Measurements from ENCODE around the gene JAZF1. TPM values are rescaled to one million over a fixed set of nuclear protein-coding genes. Genes with fewer than 3 reads are reported as not detected.
"Not testable (repeated sequence)": the region's sequence is repeated elsewhere in the genome, so short reads cannot be mapped to it uniquely, and the experiment has no call there.

The JAZF1 gene
- polyA plus RNA-seq, 1 experiment = 11.6 TPM

GRCh38 chr7:27895551-27895950, 285.0 kb downstream of the JAZF1 start:
- ChIA-PET CTCF (no interaction called here), POLR2A (no interaction called here)
- Histone ChIP-seq H3K27me3 (ENCODE audit: control insufficient read depth, insufficient read depth, low read length) (no peaks in the 10 kb centered on the region), H3K4me3 (ENCODE audit: low read depth, low read length) (no peak overlapping the region), H3K36me3 (ENCODE audit: control insufficient read depth, insufficient read depth, low read length) (peaks cover 3% of the 10 kb centered on the region)
- DNase-seq (ENCODE audit: low read depth) = no peak
- no peak for TF ChIP-seq CTCF (IDR thresholded peaks at IDR 0.05; ENCODE audit: insufficient read depth, low read depth, low read length)

DNA sequence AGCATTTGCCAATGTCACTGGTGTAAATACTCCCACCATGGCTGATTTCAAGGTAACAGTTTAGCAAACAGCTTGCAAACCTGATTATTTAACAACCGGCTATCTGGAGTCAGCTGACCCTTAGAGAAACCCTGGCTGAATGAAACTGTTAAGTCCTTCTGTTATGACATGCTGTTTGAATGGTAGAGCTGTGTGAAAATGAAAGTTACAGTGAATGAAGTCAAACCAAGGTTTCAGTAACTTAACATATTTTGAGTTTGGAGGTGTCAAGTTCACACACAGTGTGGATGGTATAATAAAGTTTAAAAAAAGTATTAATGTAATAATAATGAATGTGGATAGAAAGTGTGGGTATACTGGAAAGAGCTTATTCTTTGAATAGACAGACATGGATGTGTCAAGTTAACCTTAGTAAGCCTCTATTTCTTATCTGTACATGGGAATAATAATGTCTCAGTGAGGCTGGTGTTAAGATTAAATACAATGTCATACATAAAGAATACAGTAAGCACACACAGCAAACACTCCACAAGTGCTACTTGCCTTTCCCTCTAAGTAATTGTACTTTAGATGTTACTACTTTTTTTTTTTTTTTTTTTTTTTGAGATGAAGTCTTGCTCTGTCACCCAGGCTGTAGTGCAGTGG, 290.3 kb downstream of the JAZF1 start:
- H3K27me3 ChIP-seq (ENCODE audit: control insufficient read depth, insufficient read depth, low read length) = no peaks in the 10 kb centered on the region
- POLR2A ChIA-PET = no interaction called here
- no peak for TF ChIP-seq CTCF (IDR thresholded peaks at IDR 0.05; ENCODE audit: insufficient read depth, low read depth, low read length)
- peaks cover 3% of the 10 kb centered on the region for H3K36me3 ChIP-seq (ENCODE audit: control insufficient read depth, insufficient read depth, low read length)
- no peak for DNase-seq (ENCODE audit: low read depth)
- CTCF ChIA-PET = no interaction called here
- H3K4me3 ChIP-seq (ENCODE audit: low read depth, low read length) = no peak overlapping the region

GRCh38 chr7:27889800-27890199, 290.8 kb downstream of the JAZF1 start:
- Histone ChIP-seq H3K27me3 (ENCODE audit: control insufficient read depth, insufficient read depth, low read length) (no peaks in the 10 kb centered on the region), H3K36me3 (ENCODE audit: control insufficient read depth, insufficient read depth, low read length) (peaks cover 2% of the 10 kb centered on the region), H3K4me3 (ENCODE audit: low read depth, low read length) (no peak overlapping the region)
- POLR2A ChIA-PET = no interaction called here
- no peak for TF ChIP-seq CTCF (IDR thresholded peaks at IDR 0.05; ENCODE audit: insufficient read depth, low read depth, low read length)
- no peak for DNase-seq (ENCODE audit: low read depth)
- CTCF ChIA-PET = no interaction called here

- POLR2A ChIA-PET = no interaction called here
- H3K36me3 ChIP-seq (ENCODE audit: control insufficient read depth, insufficient read depth, low read length) = no peaks in the 10 kb centered on the region
- no peak for TF ChIP-seq CTCF (IDR thresholded peaks at IDR 0.05; ENCODE audit: insufficient read depth, low read depth, low read length)
- no peaks in the 10 kb centered on the region for H3K27me3 ChIP-seq (ENCODE audit: control insufficient read depth, insufficient read depth, low read length)
- no peak overlapping the region for H3K4me3 ChIP-seq (ENCODE audit: low read depth, low read length)
- DNase-seq (ENCODE audit: low read depth) = no peak
- CTCF ChIA-PET = interaction anchor here (1.3 to 1.4 kb wide), 2 partner anchors 9 to 31 kb away, joined by 3 to 4 read pairs; no protein-coding TSS in a partner anchor
Observed at GRCh38 chr7:27888736-27889135, 291.9 kb downstream of the JAZF1 start.

DNA sequence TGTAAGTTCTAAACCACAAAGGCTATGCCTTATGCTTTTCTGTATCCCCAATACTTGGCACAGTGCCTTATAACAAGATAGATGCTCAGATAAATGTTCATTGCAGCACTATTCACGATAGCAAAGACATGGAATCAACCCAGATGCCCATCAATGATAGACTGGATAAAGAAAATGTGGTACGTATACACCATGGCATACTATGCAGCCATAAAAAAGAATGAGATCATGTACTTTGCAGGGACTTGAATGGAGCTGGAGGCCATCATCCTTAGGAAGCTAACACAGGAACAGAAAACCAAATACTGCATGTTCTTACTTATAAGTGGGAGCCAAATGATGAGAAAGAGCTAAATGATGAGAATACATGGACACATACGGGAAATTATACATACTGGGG, 293.9 kb downstream of the JAZF1 start:
- DNase-seq (ENCODE audit: low read depth); POLR2A ChIA-PET; H3K36me3 ChIP-seq (ENCODE audit: control insufficient read depth, insufficient read depth, low read length); H3K27me3 ChIP-seq (ENCODE audit: control insufficient read depth, insufficient read depth, low read length); H3K4me3 ChIP-seq (ENCODE audit: low read depth, low read length): not testable (repeated sequence)
- CTCF ChIA-PET = interaction anchor here (0.5 kb wide), 1 partner anchor 275 kb away, joined by 3 read pairs; no protein-coding TSS in a partner anchor

- Histone ChIP-seq H3K36me3 (ENCODE audit: control insufficient read depth, insufficient read depth, low read length) (no peaks in the 10 kb centered on the region), H3K4me3 (ENCODE audit: low read depth, low read length) (no peak overlapping the region), H3K27me3 (ENCODE audit: control insufficient read depth, insufficient read depth, low read length) (no peaks in the 10 kb centered on the region)
- POLR2A ChIA-PET = no interaction called here
- CTCF ChIA-PET = no interaction called here
- no peak for TF ChIP-seq CTCF (IDR thresholded peaks at IDR 0.05; ENCODE audit: insufficient read depth, low read depth, low read length)
- no peak for DNase-seq (ENCODE audit: low read depth)
Observed at GRCh38 chr7:27885652-27886051, 294.9 kb downstream of the JAZF1 start.

Measured in BJ (cell line).